IMR-90 (cell line): ENCODE data around the gene DBN1. TPM values are rescaled to one million over a fixed set of nuclear protein-coding genes. Genes with fewer than 3 reads are reported as not detected.

Experiments
- ATAC-seq: fragments of 200-7000 bp; cut with Tn5 transposase; 2 replicates; pipeline ENCODE4 v1.9.1; 2020; ENCODE audit warnings: low read depth, mild to moderate bottlenecking, moderate library complexity
- BruUV-seq: library from RNA; stranded (reverse); fragments of 400-500 nt; replicated peaks from 2 replicates; lab custom pipeline; 2021; lab: Mats Ljungman, UMichigan
- CTCF ChIA-PET: fragments of 300-600 bp; formaldehyde crosslinking; extraction: SDS; loops from one replicate; lab custom pipeline; 2021; ENCODE audit warnings: antibody characterized with exemption; lab: Yijun Ruan, JAX
- POLR2A ChIA-PET: fragments of 300-600 bp; sonication (Branson Sonifier 250); formaldehyde crosslinking; loops from one replicate; lab custom pipeline; 2022; ENCODE audit warnings: antibody characterized with exemption; ENCODE audit not compliant: unreplicated experiment; lab: Charles Lee
- DNase-seq: peaks from one replicate; pipeline ENCODE4 v3.0.0; 2013
- H2AFZ ChIP-seq: replicated peaks from 2 replicates; pipeline ENCODE3; 2013; ENCODE audit warnings: low read length, mild to moderate bottlenecking; ENCODE audit not compliant: poor library complexity
- H2AK5ac ChIP-seq: 2 replicates; pipeline ENCODE4 v1.6.1; 2013; ENCODE audit warnings: low read depth, low read length, inconsistent platforms
- H2AK9ac ChIP-seq: replicated peaks from 2 replicates; pipeline ENCODE3; 2013; ENCODE audit warnings: mild to moderate bottlenecking, low read depth, low read length, moderate library complexity; ENCODE audit not compliant: poor library complexity
- H2BK120ac ChIP-seq: 2 replicates; pipeline ENCODE4 v1.6.1; 2013; ENCODE audit warnings: low read depth, low read length, inconsistent platforms
- H2BK15ac ChIP-seq: 3 replicates; pipeline ENCODE4 v1.6.1; 2013; ENCODE audit warnings: low read depth, low read length, inconsistent platforms
- H2BK20ac ChIP-seq: 2 replicates; pipeline ENCODE4 v1.6.1; 2013; ENCODE audit warnings: low read depth, mild to moderate bottlenecking, inconsistent platforms, low read length, moderate library complexity
- H2BK5ac ChIP-seq: 2 replicates; pipeline ENCODE4 v1.6.1; 2013; ENCODE audit warnings: mild to moderate bottlenecking, low read depth, low read length, inconsistent platforms; ENCODE audit not compliant: poor library complexity, severe bottlenecking
- H3K14ac ChIP-seq: replicated peaks from 2 replicates; pipeline ENCODE4 v1.6.1; 2013; ENCODE audit warnings: low read depth, low read length, inconsistent platforms
- H3K18ac ChIP-seq: 2 replicates; pipeline ENCODE4 v1.6.1; 2013; ENCODE audit warnings: low read depth, low read length, control low read depth
- H3K23ac ChIP-seq: 2 replicates; pipeline ENCODE4 v1.6.1; 2013; ENCODE audit warnings: low read depth, low read length, inconsistent platforms
- H3K27ac ChIP-seq: 2 replicates; pipeline ENCODE4 v1.5.1; 2013; ENCODE audit warnings: mild to moderate bottlenecking, control low read depth, low read length; ENCODE audit not compliant: insufficient read depth
- H3K27me3 ChIP-seq: 2 replicates; pipeline ENCODE4 v1.6.1; 2013; ENCODE audit warnings: low read length; ENCODE audit not compliant: control insufficient read depth, insufficient read depth
- H3K36me3 ChIP-seq: 2 replicates; pipeline ENCODE4 v1.6.1; 2013; ENCODE audit warnings: low read length, mixed read lengths; ENCODE audit not compliant: control insufficient read depth, insufficient read depth
- H3K4ac ChIP-seq: 2 replicates; pipeline ENCODE4 v1.6.1; 2013; ENCODE audit warnings: low read depth, low read length, inconsistent platforms
- H3K4me1 ChIP-seq: 2 replicates; pipeline ENCODE4 v1.6.1; 2013; ENCODE audit warnings: low read length, mixed read lengths; ENCODE audit not compliant: control insufficient read depth, insufficient read depth
- H3K4me2 ChIP-seq: 2 replicates; pipeline ENCODE4 v1.6.1; 2013; ENCODE audit warnings: low read depth, mild to moderate bottlenecking, control low read depth, low read length, moderate library complexity
- H3K4me3 ChIP-seq: 2 replicates; pipeline ENCODE4 v1.5.1; 2013; ENCODE audit warnings: low read depth, mild to moderate bottlenecking, control low read depth, low read length, moderate library complexity; ENCODE audit not compliant: insufficient read depth
- H3K56ac ChIP-seq: 2 replicates; pipeline ENCODE4 v1.6.1; 2013; ENCODE audit warnings: low read length, inconsistent platforms; ENCODE audit not compliant: insufficient read depth; ENCODE audit errors: extremely low read depth
- H3K79me1 ChIP-seq, 2 experiments: 2 replicates each; pipeline ENCODE4 v1.6.1; 2013; ENCODE audit warnings: low read length in 2 of 2, inconsistent platforms in 1 of 2, low read depth in 1 of 2
- H3K9ac ChIP-seq: 2 replicates; pipeline ENCODE4 v1.6.1; 2013; ENCODE audit warnings: low read depth, low read length, control low read depth
- H3K9me1 ChIP-seq: 2 replicates; pipeline ENCODE4 v1.6.1; 2013; ENCODE audit warnings: low read length, inconsistent platforms; ENCODE audit not compliant: insufficient read depth
- H3K9me3 ChIP-seq: 2 replicates; pipeline ENCODE4 v1.6.1; 2013; ENCODE audit warnings: low read length; ENCODE audit not compliant: control insufficient read depth, insufficient read depth
- H4K20me1 ChIP-seq: 2 replicates; pipeline ENCODE4 v1.6.1; 2013; ENCODE audit warnings: low read length, inconsistent platforms; ENCODE audit not compliant: insufficient read depth
- H4K5ac ChIP-seq: 2 replicates; pipeline ENCODE4 v1.6.1; 2013; ENCODE audit warnings: mild to moderate bottlenecking, low read depth, low read length, control low read depth
- H4K8ac ChIP-seq, 2 experiments: 2 replicates each; pipeline ENCODE4 v1.6.1; 2013; ENCODE audit warnings: low read depth in 2 of 2, low read length in 2 of 2, control low read depth in 1 of 2, inconsistent platforms in 1 of 2
- H4K91ac ChIP-seq: 2 replicates; pipeline ENCODE4 v1.6.1; 2013; ENCODE audit warnings: low read depth, low read length, inconsistent platforms; ENCODE audit not compliant: insufficient read depth
- BHLHE40 ChIP-seq: fragments of 150-350 bp; IDR thresholded peaks from 2 replicates; pipeline ENCODE4 v1.6.1; 2016; ENCODE audit warnings: mild to moderate bottlenecking, low read depth, low read length
- CEBPB ChIP-seq: IDR thresholded peaks from 2 replicates; pipeline ENCODE4 v1.6.1; 2012; ENCODE audit warnings: low read depth, low read length, improper control_type of control experiment
- MAFK ChIP-seq: IDR thresholded peaks from 2 replicates; pipeline ENCODE4 v1.6.1; 2012; ENCODE audit warnings: low read depth, low read length, improper control_type of control experiment
- MXI1 ChIP-seq: IDR thresholded peaks from 2 replicates; pipeline ENCODE4 v1.6.1; 2012; ENCODE audit warnings: low read depth, mild to moderate bottlenecking, low read length, moderate library complexity, borderline replicate concordance
- NFE2L2 ChIP-seq: fragments of 150-350 bp; IDR thresholded peaks from 2 replicates; pipeline ENCODE4 v1.6.1; 2016; ENCODE audit warnings: low read depth, mild to moderate bottlenecking, low read length
- RFX5 ChIP-seq: IDR thresholded peaks from 2 replicates; pipeline ENCODE4 v1.8.0; 2012; ENCODE audit warnings: low read depth, mild to moderate bottlenecking, low read length, moderate library complexity
- WGBS, 2 experiments: methylation state at CpG; one replicate each; pipeline versions ENCODE4 v1.1.5 to v1.1.7; 2013; ENCODE audit warnings: missing lambda C conversion rate in 2 of 2; ENCODE audit not compliant: insufficient read length in 1 of 2; ENCODE audit errors: extremely low coverage in 2 of 2; 5-methylcytosine and 5-hydroxymethylcytosine counted together
- dilution Hi-C: fragments of 300-500 bp; cut with HindIII; formaldehyde crosslinking; loops from one replicate; pipeline ENCODE4 v1.14.3; 2018; ENCODE audit warnings: low sequenced_read_pairs; ENCODE audit not compliant: unreplicated experiment
- in situ Hi-C: fragments of 300-500 bp; cut with MboI; formaldehyde crosslinking; loops from 3 replicates; pipeline ENCODE4 v1.14.3; 2019; ENCODE audit warnings: low sequenced_read_pairs, inconsistent platforms, mixed read lengths
- intact Hi-C: fragments of 100-400 bp; cut with micrococcal nuclease; formaldehyde crosslinking; loops from 2 replicates; pipeline ENCODE4 v1.10.0; 2022
- polyA plus RNA-seq, 3 experiments: library from polyadenylated mRNA; depleted of rRNA; stranded (reverse); fragments of >200 nt; gene quantifications; 2 replicates each; pipeline ENCODE4 v1.2.3, GENCODE V29; 2012; ENCODE audit warnings: low replicate concordance in 1 of 3
- total RNA-seq: library from RNA; depleted of rRNA; stranded (reverse); fragments of >200 nt; gene quantifications from 2 replicates; pipeline ENCODE4 v1.2.3, GENCODE V29; 2012

Gene DBN1
- total and polyA plus RNA-seq, 2 of the 4 experiments (the other 2 are of a cell fraction): 122 to 187 TPM

DNA sequence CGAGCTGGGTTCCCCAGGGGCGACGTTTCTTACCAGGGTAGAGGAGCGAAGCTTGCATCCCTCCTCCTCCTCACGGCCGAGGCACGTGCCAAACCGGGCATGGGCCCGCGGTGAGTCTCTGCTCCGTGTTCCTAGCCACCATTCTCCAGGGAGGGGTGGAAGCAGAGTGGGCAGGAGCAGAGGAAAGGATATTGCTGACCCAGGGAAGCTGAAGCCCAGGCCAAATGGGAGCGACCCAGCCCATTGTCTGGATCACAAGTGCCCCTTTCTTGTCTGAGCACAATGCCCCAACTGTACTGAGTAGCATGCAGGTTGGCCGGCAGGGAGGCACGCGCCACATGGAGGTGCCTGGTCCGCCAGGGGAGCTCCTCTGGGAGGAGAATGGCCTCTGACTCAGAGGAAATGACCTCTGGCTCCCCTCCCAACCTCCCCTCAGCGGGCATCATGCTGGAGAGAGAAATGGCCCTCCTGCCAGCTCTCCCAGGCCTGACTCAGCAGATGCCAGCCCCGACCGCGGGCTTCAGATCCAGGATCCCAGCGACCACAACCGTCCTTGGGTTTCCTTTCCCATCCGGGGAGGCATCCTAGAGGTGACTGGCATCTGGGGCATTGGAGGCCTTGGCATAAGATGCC is 25.7 kb downstream of the DBN1 start:
- H2BK20ac ChIP-seq: no peak overlapping the region
- peak overlapping the region; percentile 12; the same call in 1 of the 2 replicates for H3K27ac ChIP-seq
- H2AK9ac ChIP-seq: peak overlapping the region; percentile 45
- H3K9ac ChIP-seq: no peak overlapping the region
- in situ Hi-C loops: loop anchor here (5.0 kb wide), 2 partner anchors 40 to 135 kb away; partner anchors contain the start of genes F12 and MXD3
- peaks cover 11% of the 10 kb centered on the region; the same call in 1 of the 2 replicates for H4K20me1 ChIP-seq
- H2BK120ac ChIP-seq: peak overlapping the region; percentile 42; the same call in 1 of the 2 replicates
- H3K79me1 ChIP-seq: peaks cover 0 to 4% of the 10 kb centered on the region in 2 experiments; a peak in 1 of 4 replicates
- dilution Hi-C loops: no loop called here
- H3K14ac ChIP-seq: peak overlapping the region; percentile 45; the same call in 1 of the 2 replicates
- CTCF ChIA-PET: interaction anchor here (0.7 to 4.7 kb wide), 3 partner anchors 44 to 57 kb away, joined by 3 to 28 read pairs (median 5); no protein-coding TSS in a partner anchor
- peak; percentile 9 for ATAC-seq
- H3K4me3 ChIP-seq: peak overlapping the region; percentile 1; the same call in 1 of the 2 replicates
- H2AFZ ChIP-seq: peak overlapping the region; percentile 64
- intact Hi-C loops: loop anchor here (2.0 kb wide), 2 partner anchors 43 to 57 kb away; no protein-coding TSS in a partner anchor
- H2BK15ac ChIP-seq: no peak overlapping the region
- H2AK5ac ChIP-seq: peak overlapping the region; percentile 82
- peaks cover 4% of the 10 kb centered on the region; the same call in 1 of the 2 replicates for H3K9me1 ChIP-seq
- no peak overlapping the region for H3K18ac ChIP-seq
- POLR2A ChIA-PET: interaction anchor here (0.6 kb wide), 1 partner anchor 9 kb away, joined by 4 read pairs; no protein-coding TSS in a partner anchor
- H3K27me3 ChIP-seq: no peaks in the 10 kb centered on the region
- H4K8ac ChIP-seq: peak overlapping the region; percentile 66 to 81; a peak in 3 of 4 replicates
- WGBS, 2 experiments: no CpG with 5 or more reads among the region's 23 CpGs
- peaks cover 10% of the 10 kb centered on the region for H3K4me1 ChIP-seq
- H2BK5ac ChIP-seq: no peak overlapping the region
- H4K91ac ChIP-seq: no peak overlapping the region; the same call in 1 of the 2 replicates
- 0 out of 2 replicates have a peak overlapping the region, but pooled peaks have one; percentile 1 for H3K56ac ChIP-seq
- peak; percentile 51 for DNase-seq
- no peaks in the 10 kb centered on the region for H3K9me3 ChIP-seq
- H3K4me2 ChIP-seq: peak overlapping the region; percentile 23
- H3K23ac ChIP-seq: 0 out of 2 replicates have a peak overlapping the region, but pooled peaks have one; percentile 56
- no TSS peak for BruUV-seq
- peak overlapping the region; percentile 2; the same call in 1 of the 2 replicates for H4K5ac ChIP-seq
- no peak for TF ChIP-seq RFX5
- TF ChIP-seq MXI1: peak; percentile 29; the same call in 1 of the 2 replicates
- TF ChIP-seq BHLHE40: peak; percentile 74
- no peak for TF ChIP-seq CEBPB
- peak; percentile 34; the same call in 1 of the 2 replicates for TF ChIP-seq NFE2L2
- TF ChIP-seq MAFK: peak; percentile 53
- H3K4ac ChIP-seq: peak overlapping the region; percentile 72
- no peaks in the 10 kb centered on the region for H3K36me3 ChIP-seq
